H1 (cell line): Measurements from ENCODE around the gene PHC1. TPM values are rescaled to one million over a fixed set of nuclear protein-coding genes. Genes with fewer than 3 reads are reported as not detected.

ENCODE experiments used
- BACH1 ChIP-seq: IDR thresholded peaks from 2 replicates; pipeline ENCODE4 v1.6.1; 2012; ENCODE audit warnings: low read length, improper control_type of control experiment
- CEBPB ChIP-seq: IDR thresholded peaks from 2 replicates; pipeline ENCODE4 v1.6.1; 2012; ENCODE audit warnings: low read depth, low read length
- EGR1 ChIP-seq: IDR thresholded peaks from 2 replicates; pipeline ENCODE4 v1.6.1; 2011; ENCODE audit warnings: low read depth, low read length, borderline replicate concordance
- NANOG ChIP-seq: IDR thresholded peaks from 2 replicates; pipeline ENCODE4 v1.6.1; 2011; ENCODE audit warnings: low read length, low read depth, mild to moderate bottlenecking, inconsistent platforms; ENCODE audit not compliant: insufficient read depth, poor library complexity, severe bottlenecking
- POU5F1 ChIP-seq: IDR thresholded peaks from 2 replicates; pipeline ENCODE4 v1.6.1; 2011; ENCODE audit warnings: low read depth, mild to moderate bottlenecking, low read length, moderate library complexity
- RNF2 ChIP-seq: fragments of 200-900, 300-1000 bp; sonication (generic); IDR thresholded peaks from 2 replicates; pipeline ENCODE4 v1.7.1; 2016; ENCODE audit warnings: borderline replicate concordance, low read depth, mild to moderate bottlenecking, antibody characterized with exemption, low read length; ENCODE audit not compliant: poor library complexity, severe bottlenecking; ENCODE audit errors: missing control alignments
- RXRA ChIP-seq: IDR thresholded peaks from 2 replicates; pipeline ENCODE4 v1.6.1; 2011; ENCODE audit warnings: low read depth, mild to moderate bottlenecking, low read length, moderate library complexity; ENCODE audit not compliant: insufficient read depth
- polyA plus RNA-seq, 7 experiments: library from polyadenylated mRNA; depleted of rRNA in 3 of 7; stranded (reverse) in 5 of 7; unstranded in 2 of 7; fragments of >200 nt in 5 of 7; fragments of 200-250 nt in 2 of 7; gene quantifications; 1 replicate in 5 of 7; 2 replicates in 1 of 7; 4 replicates in 1 of 7; pipeline versions ENCODE4 v1.2.1 to v1.2.3, GENCODE V29; 2011 to 2013; ENCODE audit warnings: missing spikeins in 2 of 7, mixed read lengths in 2 of 7
- total RNA-seq: library from RNA; stranded (reverse); fragmentation: NEBNext Ultra II Directional; extraction: Animal tissue kit (Norgen Biotek cat#: 25700); gene quantifications from 2 replicates; pipeline ENCODE4 v1.2.1, GENCODE V29; 2021

The PHC1 gene
- total and polyA plus RNA-seq, 2 of the 8 experiments (the other 6 are each of a cell fraction or from before 2014, with no cell fraction given): 934 to 1,655 TPM

- TF ChIP-seq RNF2: no peak
- TF ChIP-seq POU5F1: no peak
- no peak for TF ChIP-seq CEBPB
- no peak for TF ChIP-seq EGR1
- TF ChIP-seq BACH1: no peak
- no peak for TF ChIP-seq NANOG
- no peak for TF ChIP-seq RXRA
- TF ChIP-seq, all 59 proteins: peak for 0
These were observed 27.6 kb upstream of the PHC1 start (continued) for GRCh38 chr12:8886502-8887284.
